ENCODE measurements around the gene SH3PXD2B. TPM values are rescaled to one million over a fixed set of nuclear protein-coding genes. Genes with fewer than 3 reads are reported as not detected.

The SH3PXD2B gene
- total RNA-seq, 4 donors from 2014 or later = 26.6 to 48.7 (median 38.9) TPM

GRCh38 chr5:172364773-172365172 is 89.6 kb downstream of the SH3PXD2B start:
- no peak for TF ChIP-seq CTCF (IDR thresholded peaks at IDR 0.05; ENCODE audit: low read depth)

- TF ChIP-seq CTCF (IDR thresholded peaks at IDR 0.05; ENCODE audit: low read depth) = no peak
Observed at GRCh38 chr5:172362755-172363154, 91.6 kb downstream of the SH3PXD2B start.

GRCh38 chr5:172361566-172362238 is 92.6 kb downstream of the SH3PXD2B start:
- TF ChIP-seq CTCF (IDR thresholded peaks at IDR 0.05; ENCODE audit: low read depth) = no peak

- TF ChIP-seq CTCF (IDR thresholded peaks at IDR 0.05; ENCODE audit: low read depth) = no peak
Observed at GRCh38 chr5:172358345-172358744, 96.0 kb downstream of the SH3PXD2B start.

- no peak for TF ChIP-seq CTCF (IDR thresholded peaks at IDR 0.05; ENCODE audit: low read depth)
Observed at GRCh38 chr5:172356527-172356926, 97.8 kb downstream of the SH3PXD2B start.

- TF ChIP-seq CTCF (IDR thresholded peaks at IDR 0.05; ENCODE audit: low read depth) = no peak
Observed at GRCh38 chr5:172356047-172356446, 98.3 kb downstream of the SH3PXD2B start.

GRCh38 chr5:172353846-172354245 is 100.5 kb downstream of the SH3PXD2B start:
- TF ChIP-seq CTCF (IDR thresholded peaks at IDR 0.05; ENCODE audit: low read depth) = no peak
